HuH-7 (cell line): ENCODE data around the gene FAM83C.
A peak's percentile ranks its signal among the peaks of the same experiment; 100 is the strongest.
"Not testable (repeated sequence)": the region's sequence is repeated elsewhere in the genome, so short reads cannot be mapped to it uniquely, and the experiment has no call there.

Experiments
- DNase-seq: peaks from one replicate; pipeline ENCODE4 v3.0.0; 2011; ENCODE audit warnings: low spot score

FAM83C gene

DNA sequence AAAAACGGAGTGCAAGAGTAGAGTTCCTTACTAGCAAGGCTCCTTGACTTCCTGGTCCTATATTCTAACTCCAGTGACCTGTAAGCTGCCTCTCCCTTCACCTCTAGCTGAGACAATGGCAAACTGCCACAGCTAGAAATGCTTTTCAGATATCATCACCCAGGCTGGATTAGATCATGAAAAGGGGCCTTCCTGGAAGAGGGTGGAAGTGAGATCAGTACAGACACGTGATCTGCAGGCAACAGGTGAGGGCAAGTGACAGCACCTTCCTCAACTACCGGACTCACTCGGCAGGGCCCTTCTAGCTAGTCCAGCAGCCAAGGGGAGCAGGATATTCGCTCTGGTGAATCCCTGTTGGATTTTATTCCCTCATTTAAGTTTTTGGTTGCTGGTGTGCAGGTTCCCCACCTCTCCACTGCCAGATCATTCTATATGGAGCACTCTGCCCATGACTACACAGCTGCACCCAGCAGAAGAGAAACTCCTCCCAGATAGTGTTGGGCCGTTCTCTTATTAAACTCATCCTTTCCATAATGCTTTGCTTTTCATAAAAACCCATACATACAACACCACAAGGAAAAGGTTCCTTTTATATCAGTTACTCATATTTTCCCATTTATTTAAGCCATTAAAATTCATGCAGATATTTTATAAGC lies 26.4 kb upstream of the FAM83C start:
- DNase-seq: no peak

DNA sequence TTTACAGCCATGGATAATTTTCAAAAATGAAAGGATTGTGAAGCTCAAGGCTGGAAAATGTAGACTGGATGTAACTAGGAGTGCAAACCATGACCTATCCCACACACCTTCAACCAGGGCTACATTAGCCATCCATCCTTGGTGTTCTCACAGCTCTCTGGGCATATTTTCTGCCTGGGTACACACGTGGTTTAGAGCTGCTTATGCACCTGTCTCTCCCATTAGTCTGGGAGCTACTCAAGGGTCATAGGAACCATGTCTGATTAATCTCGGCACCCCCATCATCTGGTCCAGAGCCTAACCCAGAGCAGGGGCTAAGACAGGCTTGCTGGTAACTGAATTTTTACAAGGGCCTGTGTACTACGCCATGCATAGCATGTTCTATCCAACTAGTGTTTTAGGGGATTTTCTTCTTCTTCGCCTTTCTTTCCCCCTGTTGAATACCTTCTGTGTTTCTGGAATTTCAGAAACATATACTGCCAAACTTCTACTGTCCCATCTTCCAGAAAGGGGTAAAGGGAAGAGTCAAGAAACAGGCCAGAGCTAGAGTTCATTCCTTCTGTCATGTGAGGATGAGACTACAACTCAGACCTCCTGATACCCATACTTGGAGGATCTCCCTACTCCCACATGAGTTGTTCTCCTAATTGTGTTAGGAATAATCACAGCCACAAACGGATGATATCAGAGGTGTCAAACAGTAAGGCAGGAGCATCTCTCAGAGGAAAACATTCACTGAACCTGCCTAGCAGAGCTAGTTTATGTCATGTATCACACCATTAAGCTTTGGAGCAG lies 25.4 kb upstream of the FAM83C start:
- DNase-seq: no peak

DNA sequence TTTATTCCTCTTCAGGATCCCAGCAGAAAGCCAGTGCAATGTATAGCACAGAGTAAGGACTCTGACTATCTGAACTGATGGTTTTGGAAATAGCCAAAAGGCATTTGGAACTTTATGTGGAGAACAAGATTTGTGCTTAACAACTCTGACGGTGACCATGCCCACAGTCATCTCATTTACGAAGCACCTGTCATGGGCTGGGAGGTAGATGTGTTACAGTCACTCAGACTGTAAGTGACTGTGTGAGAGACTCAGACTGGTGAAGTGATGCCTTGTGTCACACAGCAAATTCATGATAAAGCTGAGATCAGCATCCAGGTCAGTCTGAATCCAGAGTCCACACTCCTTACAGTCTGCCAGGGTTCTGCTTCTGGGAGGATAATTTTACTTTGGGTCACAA lies 23.9 kb upstream of the FAM83C start:
- DNase-seq: no peak

DNA sequence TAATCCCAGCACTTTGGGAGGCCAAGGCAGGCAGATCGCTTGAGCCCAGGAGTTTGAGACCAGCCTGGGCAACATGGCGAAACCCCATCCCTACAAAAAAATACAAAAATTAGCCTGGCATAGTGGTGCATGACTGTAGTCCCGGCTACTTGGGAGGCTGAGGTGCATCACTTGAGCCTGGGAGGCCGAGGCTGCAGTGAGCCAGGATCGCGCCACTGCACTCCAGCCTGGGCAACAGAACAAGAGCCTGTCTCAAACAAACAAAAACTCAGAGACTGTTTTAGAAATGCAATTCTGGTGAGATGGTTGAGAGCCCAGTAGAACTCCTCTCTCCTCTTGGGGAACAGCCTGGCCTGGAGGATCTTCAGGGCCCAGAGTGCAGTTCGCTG lies 23.4 kb upstream of the FAM83C start:
- DNase-seq: not testable (repeated sequence)

DNA sequence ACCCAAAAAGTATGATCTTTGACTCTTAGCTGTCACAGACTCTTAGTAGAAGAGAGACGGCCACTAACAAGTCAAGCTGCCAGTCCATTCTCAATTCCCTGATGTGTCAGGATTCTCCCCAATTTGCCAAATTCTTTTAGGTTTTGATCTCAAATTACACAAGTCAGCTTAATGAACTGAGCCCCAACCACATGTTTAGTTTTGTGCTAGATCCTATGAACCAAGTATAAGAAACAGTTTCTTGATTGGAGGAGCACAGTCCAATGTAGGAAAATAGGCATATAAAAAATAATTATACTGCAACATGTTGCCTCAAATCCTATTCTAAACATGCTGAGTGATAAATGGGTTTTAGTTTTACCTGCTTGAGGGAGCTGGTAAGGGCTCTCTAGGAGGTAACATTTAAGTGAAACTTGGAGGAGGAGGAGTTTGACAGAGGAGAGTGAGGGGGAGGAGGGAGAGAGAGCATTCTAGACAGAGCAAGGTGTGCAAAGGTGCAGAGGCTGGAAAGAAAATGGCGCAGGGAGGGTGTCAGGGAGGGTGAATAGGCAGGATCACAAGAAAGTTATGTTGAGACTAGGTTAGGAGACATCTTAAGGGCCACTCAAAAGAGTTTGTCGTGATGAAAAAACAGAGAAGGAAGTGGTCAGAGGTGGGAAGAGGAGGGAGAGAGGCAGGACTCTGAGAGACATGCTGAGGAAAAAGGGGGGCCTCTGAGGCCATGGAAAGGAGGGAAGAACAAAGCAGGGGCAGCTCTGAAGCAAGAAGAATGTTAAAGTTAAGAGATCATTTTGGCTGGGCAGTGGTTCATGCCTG lies 22.8 kb upstream of the FAM83C start:
- DNase-seq: no peak

DNA sequence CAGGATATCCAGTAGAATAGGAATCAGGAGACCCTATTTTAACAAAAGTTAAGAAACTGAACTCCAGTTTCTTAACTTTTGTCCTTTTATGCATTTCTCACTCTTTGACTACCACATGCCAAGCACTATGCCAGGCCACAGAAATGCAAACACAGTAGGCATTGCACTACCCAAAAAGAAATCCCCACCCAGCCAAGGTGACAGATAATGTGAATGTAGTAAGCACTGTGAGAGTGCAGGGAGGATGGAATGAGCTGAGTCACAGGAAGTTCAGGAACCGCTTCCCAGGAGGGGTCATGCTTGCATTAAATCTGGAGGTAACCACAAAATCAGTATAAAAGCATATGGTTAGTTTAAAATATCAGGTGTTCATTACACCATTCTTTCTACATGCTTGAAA lies 20.1 kb upstream of the FAM83C start:
- no peak for DNase-seq

DNA sequence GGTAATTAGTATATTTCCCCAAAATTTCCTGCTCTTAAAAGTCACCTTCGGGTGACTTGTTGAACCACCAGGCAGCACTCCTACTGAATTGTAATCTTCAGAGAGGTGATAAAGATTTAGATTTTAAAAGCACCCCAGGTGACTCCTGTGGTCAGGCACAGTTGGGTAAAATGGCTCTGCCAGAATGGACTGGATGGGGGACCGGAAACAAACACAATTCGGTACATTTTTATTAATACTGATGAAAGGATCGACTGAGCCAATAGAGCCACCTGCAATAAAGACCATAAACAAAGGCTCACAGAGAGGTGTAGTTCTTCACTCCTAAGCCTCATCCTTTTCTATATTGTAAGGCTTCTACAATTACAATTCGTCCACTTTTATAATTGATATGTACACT lies 19.6 kb upstream of the FAM83C start:
- DNase-seq: no peak

DNA sequence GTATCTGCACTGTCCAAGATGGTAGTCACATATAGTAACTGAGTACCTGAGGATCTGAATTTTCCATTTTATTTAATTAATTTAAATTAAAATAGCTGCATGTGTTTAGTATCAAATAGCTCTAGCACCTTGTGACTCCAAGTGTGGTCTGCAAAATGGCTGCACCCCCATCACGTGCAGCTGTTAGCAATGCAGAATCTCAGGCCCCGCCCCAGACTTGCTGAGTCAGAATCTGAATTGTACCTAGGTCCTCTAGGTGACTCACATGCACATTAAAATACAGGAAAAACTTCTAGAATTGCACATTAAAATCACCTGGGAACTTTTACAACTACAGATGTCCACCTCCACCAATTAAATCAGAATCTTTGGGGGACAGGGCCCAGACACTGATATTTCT lies 19.2 kb upstream of the FAM83C start:
- DNase-seq: no peak

DNA sequence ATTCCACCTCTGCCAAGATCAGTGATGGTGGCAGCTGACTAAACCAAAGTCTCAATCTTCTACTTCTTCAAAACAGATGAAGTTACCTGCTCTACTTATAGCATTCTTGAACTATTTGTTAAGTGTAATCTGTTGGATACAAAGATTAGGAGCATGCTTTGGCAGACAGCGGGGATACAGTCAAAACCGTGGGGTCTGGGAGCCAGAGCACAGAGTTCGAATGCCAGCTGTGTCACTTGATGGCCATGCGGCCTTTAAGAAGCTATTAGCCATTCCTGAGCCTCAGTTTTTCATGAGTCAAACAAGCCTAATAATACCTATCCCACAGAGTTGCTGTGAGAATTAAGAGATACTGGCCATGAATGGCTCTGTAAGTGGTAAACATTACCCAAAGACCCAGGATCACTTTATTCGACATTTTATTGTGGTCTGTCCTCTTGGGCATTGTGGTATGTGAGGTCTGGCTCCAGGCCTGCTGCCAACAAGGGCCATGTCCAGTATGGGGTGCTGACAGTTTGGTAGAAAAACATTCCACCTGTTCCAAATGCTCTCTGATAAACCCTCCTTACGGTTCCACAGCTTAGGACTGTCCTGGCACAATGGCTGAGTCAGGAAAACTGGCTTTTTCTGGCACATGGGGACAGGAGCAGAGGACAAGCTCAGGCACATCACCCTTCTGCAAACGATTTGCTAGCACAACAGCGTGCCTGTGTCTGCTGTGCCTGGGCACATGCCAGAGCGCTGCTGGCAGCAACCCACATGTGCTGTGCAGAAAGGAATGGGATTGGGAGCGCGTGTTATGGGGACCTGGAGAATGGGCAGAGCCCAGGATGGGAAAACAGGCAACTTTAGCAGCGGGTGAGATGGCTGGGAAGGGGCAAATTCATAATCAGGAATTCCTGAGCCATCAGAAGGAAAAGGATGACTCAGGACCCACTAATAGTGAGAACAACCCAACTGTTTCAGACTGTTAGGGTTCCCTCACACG lies 15.7 kb upstream of the FAM83C start:
- no peak for DNase-seq

DNA sequence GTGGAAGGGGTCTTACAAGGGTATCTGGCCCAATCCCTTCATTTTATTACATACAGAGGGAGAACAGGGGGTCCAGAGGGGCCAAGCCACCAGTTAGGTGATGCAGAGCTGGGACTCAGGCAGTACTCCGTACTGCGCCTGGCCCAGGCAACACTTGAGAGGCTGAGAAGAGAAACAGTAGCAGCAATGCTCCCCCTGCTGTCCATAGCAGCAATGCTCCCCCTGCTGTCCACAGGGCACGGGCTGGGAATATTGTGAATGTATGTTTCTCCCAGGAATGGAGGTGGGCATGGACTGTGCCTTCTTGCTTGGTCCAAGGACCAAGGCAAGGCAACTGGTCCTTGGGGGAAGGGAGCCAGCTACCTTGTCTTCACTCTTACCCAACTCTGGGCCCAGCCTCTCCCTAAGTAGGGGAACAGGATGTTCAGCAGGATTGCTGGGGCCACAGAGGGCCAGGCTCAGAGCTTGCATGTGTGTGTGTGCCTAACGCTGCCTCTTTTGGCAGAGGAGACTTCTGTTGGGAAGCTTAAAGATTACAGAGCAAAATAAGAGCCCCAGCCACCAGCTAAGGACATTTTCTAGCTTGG lies 14.8 kb upstream of the FAM83C start:
- DNase-seq: peak; percentile 94

DNA sequence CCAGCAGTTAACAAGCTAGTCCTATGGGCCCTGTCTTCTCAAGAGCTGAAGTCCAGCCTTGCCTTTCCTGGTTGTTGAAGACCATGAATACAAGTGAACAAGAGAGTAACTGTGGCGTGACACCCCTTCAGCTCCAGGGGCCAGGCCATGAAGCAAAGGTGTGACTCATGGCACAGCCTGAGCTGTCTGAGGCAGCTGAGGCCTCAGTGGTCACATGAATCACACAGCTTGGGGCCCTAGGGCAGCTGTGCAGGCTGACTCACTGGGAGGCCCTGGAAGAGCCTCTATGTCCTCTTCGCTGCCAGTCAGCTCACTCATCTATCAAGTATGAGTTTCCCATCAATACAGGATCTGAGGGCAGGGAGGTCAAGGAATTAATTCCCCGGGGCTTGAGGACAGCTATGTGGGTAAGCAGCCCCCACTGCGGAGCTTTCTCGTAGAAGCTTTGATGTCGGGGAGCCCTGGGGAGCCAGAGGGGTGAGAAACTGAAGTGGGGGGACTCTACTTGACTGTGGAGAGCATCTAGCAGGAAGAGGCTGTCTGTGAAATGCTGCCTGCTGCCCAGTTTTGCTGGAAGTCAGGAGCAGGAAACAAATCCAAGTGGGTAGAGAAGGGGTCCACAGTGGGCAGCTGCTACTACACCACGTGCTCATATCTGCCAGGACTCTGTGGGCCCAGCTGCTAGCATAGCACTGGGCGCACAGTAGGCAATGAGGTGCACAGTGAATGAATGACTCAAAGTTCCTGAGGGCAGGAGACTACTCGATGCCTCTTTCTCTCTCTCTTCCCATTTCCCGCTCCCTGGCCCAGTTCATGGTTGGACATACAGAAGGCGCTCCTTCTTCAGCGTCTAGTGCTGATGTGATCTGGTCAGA lies 13.7 kb upstream of the FAM83C start:
- DNase-seq: no peak

DNA sequence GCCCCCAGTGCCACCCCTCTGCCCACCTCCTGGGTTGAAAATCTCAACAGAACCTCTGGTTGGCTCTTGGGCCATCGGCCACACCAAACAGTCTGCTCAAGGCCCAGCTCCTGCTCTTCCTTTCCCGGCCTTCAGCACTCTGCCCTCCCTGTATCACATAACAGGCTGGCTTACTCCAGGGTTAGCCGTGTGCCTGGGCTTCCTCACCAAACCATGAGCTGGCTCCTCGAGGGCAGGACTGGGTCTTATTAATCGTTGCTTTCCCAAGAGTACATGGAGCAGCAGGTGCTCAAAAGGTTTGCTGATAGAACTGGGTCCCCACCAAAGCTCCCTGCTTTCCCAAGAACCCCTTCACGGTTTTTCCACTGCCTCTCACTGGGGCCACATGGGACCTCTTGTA lies 12.7 kb upstream of the FAM83C start:
- no peak for DNase-seq

DNA sequence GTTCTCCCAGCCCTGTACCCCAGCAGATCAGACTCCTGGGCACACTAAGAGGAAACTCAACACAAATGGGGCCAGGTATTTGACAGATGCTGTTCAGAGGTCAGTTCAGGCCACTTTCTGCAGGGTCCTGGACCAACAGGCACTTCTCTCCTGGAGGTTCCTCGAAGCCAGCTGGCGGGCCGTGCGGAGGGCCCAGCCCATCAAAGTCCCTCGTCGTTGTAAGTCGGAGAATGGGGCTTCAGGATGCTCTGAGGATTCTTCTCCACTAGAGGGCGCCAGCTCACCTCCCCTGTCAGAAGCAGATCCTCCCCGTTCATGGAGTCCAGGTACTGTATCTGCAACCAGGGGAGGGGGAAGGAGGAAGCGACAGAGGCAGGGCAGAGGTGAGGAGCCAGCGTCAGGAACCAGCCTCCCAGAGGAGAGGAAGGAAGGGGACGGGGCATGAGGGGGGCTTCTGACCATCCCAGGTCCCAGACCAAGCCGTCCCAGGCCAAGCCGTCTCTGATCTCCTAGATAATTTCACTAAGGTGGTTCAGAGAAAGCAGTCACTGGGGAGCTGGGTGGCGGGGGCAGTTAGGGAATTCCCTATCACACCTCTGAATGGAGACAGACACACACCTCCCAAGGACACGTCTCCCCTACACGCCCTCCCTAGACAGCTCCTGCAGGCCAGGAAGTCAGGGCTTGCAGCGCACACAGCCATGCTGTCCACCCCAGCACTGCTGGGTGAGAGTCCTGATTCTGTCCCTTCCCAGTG lies 11.7 kb upstream of the FAM83C start:
- DNase-seq: peak; percentile 98

DNA sequence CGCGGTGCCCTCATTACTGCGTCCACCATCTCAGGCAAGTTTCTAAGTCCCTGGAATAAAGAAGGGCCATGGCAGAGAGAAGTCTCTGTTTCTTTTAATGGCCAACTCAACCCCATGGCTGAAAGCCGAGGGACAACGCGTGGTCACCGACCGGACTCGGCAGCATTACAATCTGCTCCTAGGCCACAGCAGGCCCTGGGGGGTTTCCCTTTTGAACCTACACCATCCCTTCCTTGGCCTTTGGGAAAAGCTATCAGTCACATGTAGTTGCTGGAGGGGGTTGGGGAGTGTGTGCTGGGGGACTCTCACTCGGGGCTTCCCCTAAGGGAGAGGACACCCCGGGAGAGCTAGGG lies 11.1 kb upstream of the FAM83C start:
- DNase-seq: no peak

DNA sequence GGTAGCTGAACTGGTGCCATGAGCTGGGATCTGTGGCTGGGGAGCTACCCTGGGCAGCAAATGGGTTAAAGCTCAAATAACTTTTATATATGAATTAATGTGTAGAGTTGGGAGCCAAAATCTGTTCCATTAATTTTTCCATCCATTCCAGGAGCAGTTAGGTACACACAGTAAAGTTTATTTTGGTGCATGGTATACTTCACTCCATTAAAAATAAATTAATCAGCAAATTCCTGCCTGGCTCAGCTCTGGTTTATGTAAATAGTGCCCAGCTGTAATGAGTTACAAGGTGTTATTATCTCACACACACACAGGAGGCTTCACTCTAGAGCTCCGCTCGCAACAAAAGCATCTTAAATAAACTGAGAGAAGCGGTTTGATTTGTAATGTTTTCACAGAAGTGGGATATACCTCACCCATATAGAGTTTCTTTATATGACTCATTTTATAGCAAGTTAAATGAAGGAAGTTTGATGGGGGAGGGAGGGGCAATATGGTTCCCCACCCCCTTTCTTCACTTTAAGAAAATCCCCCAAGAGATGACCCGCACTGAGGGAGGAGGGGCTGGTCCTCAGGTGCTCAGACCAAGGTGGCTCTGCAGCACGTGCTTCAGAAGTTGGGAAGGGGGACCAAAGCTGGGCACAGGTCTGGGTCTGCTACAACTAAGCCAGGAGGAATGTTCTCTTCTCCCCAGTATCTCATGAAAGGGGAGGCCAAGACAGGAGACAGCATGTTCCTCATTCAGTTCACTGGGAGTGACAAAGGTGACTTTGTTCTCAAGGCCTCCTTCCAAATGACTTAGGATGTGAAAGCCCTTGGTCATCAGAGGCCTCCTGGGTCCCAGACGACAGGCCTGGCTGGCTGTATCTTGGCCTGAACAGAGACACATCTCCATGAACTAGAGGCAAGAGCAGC lies 10.5 kb upstream of the FAM83C start:
- DNase-seq: no peak

DNA sequence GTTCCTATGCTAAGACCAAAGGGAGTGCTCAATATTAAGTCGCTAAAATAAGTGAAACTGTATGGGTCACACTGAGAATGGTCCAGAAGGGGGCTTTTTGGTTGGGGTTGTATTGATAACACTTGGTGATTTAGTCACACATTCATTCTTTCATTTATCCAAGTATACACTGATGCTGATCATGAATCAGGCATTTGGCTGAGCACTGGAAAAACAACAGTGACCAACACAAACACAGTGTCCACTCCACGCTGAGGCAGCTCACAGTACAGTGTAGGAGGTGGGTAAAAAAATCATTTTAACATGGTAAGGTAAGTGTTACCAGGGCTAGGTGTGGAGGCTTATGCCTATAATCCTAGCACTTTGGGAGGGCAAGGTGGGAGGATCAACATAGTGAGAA lies 9.2 kb upstream of the FAM83C start:
- no peak for DNase-seq

DNA sequence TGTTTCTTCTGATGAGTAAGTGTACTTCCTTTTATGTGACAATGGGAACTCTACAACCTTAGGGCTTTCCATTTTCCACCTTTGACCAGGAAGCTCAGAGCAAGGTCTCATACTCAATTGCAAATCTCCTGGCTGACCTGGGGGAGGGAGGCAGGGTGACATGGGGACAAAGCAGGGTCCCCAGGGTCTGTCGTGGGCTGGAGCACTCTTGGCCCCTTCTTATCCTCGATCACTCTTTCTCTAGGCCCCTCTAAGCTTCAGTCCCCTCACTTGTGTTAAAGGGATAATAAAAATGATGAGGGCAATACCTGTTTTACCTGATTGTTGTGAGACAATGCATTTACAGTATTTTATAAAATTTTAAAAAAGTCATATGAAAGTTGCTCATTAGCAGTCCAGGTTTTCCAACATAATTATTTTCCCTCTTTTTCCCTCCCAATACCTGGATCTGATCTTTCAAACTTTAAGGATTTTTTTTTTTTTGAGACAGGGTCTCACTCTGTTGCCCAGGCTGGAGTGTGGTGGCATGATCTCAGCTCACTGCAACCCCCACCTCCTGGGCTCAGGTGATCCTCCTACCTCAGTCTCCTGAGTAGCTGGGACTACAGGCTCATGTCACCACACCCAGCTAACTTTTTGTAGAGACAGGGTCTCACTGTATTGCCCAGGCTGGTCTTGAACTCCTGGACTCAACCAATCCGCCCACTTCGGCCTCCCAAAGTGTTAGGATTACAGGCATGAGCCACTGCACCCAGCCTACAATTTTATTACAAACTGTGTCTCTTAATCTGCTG lies 8.4 kb upstream of the FAM83C start:
- DNase-seq: no peak

DNA sequence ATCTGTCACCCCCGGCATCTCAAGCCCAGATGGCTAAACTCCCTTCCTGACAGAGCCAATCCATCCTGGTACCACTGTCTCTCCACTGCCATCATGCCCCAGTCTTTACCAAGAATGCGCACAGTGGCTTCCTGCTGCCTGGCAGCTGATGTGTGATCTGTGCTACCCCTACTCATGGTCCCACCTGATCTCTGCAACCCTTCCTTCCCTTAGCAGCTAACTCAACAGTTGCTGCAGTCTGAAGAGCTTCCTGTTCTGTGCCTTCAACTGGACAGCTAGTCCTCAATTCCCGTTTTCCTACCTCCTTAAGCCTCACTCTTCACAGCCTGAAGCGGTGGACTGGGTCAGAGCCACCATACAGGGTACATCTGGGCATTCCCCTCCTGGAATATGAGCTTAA lies 7.6 kb upstream of the FAM83C start:
- DNase-seq: no peak
